Left ventricle myocardium inferior (tissue), 1 donor: ENCODE results near the gene CACNA1C. TPM values are rescaled to one million over a fixed set of nuclear protein-coding genes. Genes with fewer than 3 reads are reported as not detected.
A peak's percentile ranks its signal among the peaks of the same experiment; 100 is the strongest.

Experiments
- DNase-seq: peaks from one replicate; pipeline ENCODE4 v3.0.0-alpha.2; 2020
- H3K27ac ChIP-seq: fragments of 200-600 bp; replicated peaks from 2 replicates; pipeline ENCODE4 v1.8.0; 2021
- H3K27me3 ChIP-seq: fragments of 200-600 bp; 2 replicates; pipeline ENCODE4 v1.8.0; 2021; ENCODE audit warnings: low read depth
- H3K36me3 ChIP-seq: fragments of 200-600 bp; 2 replicates; pipeline ENCODE4 v1.8.0; 2021
- H3K4me1 ChIP-seq: fragments of 200-600 bp; 2 replicates; pipeline ENCODE4 v1.8.0; 2021
- H3K4me3 ChIP-seq: fragments of 200-600 bp; 2 replicates; pipeline ENCODE4 v1.8.0; 2021; ENCODE audit warnings: mild to moderate bottlenecking, moderate library complexity
- H3K9me3 ChIP-seq: fragments of 200-600 bp; replicated peaks from 2 replicates; pipeline ENCODE4 v1.8.0; 2021
- intact Hi-C: fragments of 100-400 bp; cut with micrococcal nuclease; formaldehyde crosslinking; loops from one replicate; pipeline ENCODE4 v1.11.0; 2022
- total RNA-seq: library from RNA; stranded (reverse); fragmentation: NEBNext Ultra II Directional; extraction: Animal tissue kit (Norgen Biotek cat#: 25700); gene quantifications from one replicate; pipeline ENCODE4 v1.2.1, GENCODE V29; 2021
- TF ChIP-seq, protein P1 (sequence below): fragments of 200-600 bp; IDR thresholded peaks from 2 replicates; pipeline ENCODE4 v1.8.0; 2021; ENCODE audit warnings: antibody characterized with exemption, mild to moderate bottlenecking, borderline replicate concordance
- donor health status: DM: no; HTN: yes; CAD: no; lungs with severe emphysema.

The CACNA1C gene
- total RNA-seq, 1 donor from 2014 or later: 137 TPM

DNA sequence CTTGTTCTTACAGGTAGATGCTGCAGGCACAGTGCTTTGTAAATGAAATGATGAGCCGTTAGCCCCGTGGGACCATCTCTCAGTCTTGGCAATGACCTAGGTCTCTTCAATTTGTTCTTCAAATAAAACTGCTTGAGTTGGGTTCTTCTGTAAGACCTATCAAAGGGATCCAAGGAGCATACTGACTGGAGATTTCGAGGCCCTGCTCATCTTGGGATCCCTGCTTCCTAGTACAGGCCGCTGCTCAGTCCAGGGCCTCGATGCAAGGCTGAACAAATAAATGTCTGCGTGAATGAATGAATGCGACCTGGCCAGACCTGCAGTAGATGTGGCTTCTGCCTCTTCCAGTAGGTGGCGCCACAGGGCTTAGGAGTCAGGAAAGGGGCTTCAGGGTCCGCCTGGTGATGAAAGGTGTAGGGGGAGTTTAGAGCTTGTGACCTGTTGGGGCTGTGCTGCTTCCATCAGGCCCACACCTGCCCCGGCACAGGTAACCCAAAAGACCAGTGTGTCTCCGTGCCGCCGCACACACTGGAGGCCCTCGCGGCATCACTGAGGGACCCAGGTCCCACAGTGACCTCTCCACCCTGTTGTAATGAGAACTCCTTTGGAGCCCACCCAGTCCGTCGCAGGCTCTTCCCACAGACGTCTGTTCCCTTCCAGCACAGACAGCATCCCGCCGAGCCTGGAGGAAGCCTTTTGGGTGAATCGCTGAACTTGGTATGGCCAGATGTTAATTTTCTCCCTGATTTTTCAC, 4.4 kb downstream of the CACNA1C start:
- H3K27ac ChIP-seq: peak overlapping the region; percentile 66

DNA sequence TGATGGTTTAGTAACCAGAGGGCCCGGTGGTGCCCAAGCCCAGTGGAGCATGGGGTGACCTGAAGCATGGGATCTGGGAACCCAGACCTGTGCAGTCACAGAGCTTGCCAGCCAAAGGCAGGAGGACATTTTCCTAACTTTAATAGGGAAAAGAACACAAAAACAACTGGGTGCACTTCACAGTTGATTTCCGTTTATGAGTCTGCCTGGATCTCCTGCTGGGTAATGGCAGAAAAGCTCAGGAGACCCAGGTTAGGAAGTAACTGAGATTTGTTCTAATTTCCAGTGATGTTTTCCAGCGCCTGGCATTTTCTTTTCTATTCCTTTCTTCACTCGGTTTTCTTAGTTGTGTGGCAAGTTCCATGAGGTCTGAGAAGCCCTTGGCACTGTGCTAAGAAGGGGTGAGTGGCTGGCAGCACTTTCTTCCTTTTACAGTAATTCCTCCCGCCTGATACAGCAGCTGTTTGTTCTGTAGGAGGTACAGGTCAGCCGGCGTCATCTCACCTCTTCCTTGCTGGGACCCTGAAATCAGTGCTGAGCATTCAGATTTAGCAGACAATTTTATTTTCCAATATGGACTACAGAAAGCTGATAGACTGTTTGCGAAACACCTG, 5.1 kb downstream of the CACNA1C start:
- intact Hi-C loops: loop anchor here (10.0 kb wide), 2 partner anchors 227 to 527 kb away; no protein-coding TSS in a partner anchor
- Histone ChIP-seq H3K36me3 (peaks cover 8% of the 10 kb centered on the region), H3K27ac (peak overlapping the region; percentile 66), H3K4me1 (peaks cover 95% of the 10 kb centered on the region), H3K27me3 (peaks cover 4% of the 10 kb centered on the region), H3K9me3 (no peaks in the 10 kb centered on the region), H3K4me3 (peak overlapping the region; percentile 14)
- TF ChIP-seq, protein P1, sequence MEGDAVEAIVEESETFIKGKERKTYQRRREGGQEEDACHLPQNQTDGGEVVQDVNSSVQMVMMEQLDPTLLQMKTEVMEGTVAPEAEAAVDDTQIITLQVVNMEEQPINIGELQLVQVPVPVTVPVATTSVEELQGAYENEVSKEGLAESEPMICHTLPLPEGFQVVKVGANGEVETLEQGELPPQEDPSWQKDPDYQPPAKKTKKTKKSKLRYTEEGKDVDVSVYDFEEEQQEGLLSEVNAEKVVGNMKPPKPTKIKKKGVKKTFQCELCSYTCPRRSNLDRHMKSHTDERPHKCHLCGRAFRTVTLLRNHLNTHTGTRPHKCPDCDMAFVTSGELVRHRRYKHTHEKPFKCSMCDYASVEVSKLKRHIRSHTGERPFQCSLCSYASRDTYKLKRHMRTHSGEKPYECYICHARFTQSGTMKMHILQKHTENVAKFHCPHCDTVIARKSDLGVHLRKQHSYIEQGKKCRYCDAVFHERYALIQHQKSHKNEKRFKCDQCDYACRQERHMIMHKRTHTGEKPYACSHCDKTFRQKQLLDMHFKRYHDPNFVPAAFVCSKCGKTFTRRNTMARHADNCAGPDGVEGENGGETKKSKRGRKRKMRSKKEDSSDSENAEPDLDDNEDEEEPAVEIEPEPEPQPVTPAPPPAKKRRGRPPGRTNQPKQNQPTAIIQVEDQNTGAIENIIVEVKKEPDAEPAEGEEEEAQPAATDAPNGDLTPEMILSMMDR: no peak
- DNase-seq: no peak

More for the DNA sequence above, 4.4 kb downstream of the CACNA1C start:
- peaks cover 8% of the 10 kb centered on the region for H3K36me3 ChIP-seq
- DNase-seq: peak; percentile 58
- TF ChIP-seq, protein P1: peak; percentile 76
- peak overlapping the region; percentile 34 for H3K4me3 ChIP-seq
- intact Hi-C loops: loop anchor here (10.0 kb wide), 2 partner anchors 228 to 528 kb away; no protein-coding TSS in a partner anchor
- H3K9me3 ChIP-seq: no peaks in the 10 kb centered on the region
- peaks cover 4% of the 10 kb centered on the region for H3K27me3 ChIP-seq
- H3K4me1 ChIP-seq: peaks cover 91% of the 10 kb centered on the region

DNA sequence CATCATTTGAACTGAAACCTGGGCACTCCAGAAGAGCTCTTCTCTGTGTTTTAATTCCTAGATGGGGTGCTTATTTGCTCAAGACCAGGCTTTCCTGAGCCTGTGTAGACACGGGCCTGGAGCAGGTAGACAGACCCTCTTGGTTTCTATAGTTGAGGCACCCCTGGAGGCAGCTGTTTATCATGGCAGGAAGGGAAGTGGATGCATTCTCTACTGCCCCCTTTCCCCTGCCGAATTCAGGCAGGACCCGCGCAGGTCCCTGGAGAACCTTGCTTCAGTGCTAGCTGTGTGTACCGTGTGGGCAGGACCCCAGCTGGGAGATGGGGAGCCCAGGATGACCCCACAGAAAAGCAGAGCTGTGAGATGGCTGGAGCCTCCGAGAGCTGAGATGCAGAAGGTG, 6.0 kb downstream of the CACNA1C start:
- no peak for DNase-seq
- peaks cover 96% of the 10 kb centered on the region for H3K4me1 ChIP-seq
- TF ChIP-seq, protein P1: no peak
- intact Hi-C loops: loop anchor here (10.0 kb wide), 2 partner anchors 226 to 526 kb away; no protein-coding TSS in a partner anchor
- peaks cover 8% of the 10 kb centered on the region for H3K36me3 ChIP-seq
- H3K27ac ChIP-seq: peak overlapping the region; percentile 66
- no peak overlapping the region for H3K4me3 ChIP-seq
- no peaks in the 10 kb centered on the region for H3K27me3 ChIP-seq
- no peaks in the 10 kb centered on the region for H3K9me3 ChIP-seq

DNA sequence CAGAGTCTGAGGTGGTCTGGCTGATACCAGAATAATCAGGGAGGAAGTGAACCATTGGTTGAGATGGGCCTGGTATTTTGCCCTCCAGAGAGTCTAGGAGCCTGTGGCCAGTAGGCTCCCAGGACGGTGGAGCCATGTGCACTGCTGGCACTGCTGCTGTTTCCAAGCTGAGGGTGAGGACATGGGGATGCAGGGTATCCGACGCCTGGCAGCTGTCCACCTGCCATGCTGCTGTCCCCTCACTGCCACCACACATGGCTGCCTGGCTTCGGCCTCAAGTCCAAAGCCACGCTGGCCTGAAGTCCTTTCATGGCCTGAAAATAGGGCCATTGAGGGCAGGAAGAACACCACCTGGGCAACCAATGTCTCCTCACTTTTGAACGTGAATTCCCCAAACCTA, 8.6 kb downstream of the CACNA1C start:
- H3K27ac ChIP-seq: peak overlapping the region; percentile 66
- H3K9me3 ChIP-seq: no peaks in the 10 kb centered on the region
- peaks cover 97% of the 10 kb centered on the region for H3K4me1 ChIP-seq
- peaks cover 8% of the 10 kb centered on the region for H3K36me3 ChIP-seq
- no peaks in the 10 kb centered on the region for H3K27me3 ChIP-seq
- no peak overlapping the region for H3K4me3 ChIP-seq
- intact Hi-C loops: no loop called here
- DNase-seq: peak; percentile 44
- TF ChIP-seq, protein P1: no peak

DNA sequence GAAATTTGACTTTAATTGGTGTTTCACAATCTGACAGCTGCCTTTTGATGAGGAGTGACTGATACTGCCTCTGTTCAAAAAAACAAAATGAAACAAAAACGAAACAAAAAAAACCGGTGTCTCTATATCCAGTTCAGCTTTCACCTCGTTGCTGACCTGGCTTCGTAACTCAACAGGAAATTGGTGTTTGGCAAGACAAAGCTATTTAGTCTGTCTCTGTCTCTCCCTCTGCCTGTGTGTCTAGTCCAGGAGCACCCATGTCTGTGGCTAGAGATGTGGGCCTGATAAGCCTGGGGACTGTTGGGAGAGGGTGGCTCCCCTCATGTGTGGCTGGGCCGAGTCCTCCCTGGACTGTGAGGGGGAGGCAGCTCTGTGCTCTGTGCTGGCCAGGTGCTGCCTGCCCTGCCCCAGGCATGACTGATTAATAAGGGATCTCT, 11.3 kb downstream of the CACNA1C start:
- H3K27ac ChIP-seq: peak overlapping the region; percentile 66
- H3K36me3 ChIP-seq: peaks cover 8% of the 10 kb centered on the region
- TF ChIP-seq, protein P1: no peak
- no peaks in the 10 kb centered on the region for H3K27me3 ChIP-seq
- DNase-seq: no peak
- H3K9me3 ChIP-seq: no peaks in the 10 kb centered on the region
- intact Hi-C loops: no loop called here
- H3K4me3 ChIP-seq: peak overlapping the region; percentile 30
- H3K4me1 ChIP-seq: peaks cover 89% of the 10 kb centered on the region
